GM19023 (cell line): ENCODE data around the gene CHD3.

ENCODE experiments used
- ATAC-seq: cut with Tn5 transposase; IDR thresholded peaks from one replicate; pipeline ENCODE4 v1.9.1; 2021; ENCODE audit warnings: mild to moderate bottlenecking, moderate library complexity; ENCODE audit not compliant: unreplicated experiment

CHD3 gene

DNA sequence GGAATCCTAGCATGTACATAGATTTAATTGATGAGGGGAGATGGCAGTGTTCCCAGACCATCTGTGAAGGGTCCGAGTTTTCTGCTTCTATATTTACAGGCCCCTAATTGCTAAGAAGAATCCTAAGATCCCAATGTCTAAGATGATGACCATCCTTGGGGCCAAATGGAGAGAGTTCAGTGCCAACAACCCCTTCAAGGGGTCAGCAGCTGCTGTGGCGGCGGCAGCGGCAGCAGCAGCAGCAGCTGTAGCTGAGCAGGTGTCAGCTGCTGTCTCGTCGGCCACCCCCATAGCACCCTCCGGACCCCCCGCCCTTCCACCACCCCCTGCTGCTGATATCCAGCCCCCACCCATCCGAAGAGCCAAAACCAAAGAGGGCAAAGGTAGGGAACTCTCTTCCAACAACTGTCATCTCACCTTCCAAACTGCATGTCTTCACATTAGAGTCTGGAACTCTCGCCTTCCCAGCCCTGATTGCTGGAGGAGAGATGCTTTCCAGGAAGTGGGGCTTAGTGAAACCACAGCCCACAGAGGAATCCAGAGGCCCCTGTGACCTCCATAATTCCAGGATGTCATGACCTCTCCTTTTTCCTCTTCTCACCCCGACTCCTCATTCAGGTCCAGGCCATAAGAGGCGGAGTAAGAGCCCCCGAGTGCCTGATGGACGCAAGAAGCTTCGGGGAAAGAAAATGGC is 4.7 kb downstream of the CHD3 start:
- no peak for ATAC-seq

DNA sequence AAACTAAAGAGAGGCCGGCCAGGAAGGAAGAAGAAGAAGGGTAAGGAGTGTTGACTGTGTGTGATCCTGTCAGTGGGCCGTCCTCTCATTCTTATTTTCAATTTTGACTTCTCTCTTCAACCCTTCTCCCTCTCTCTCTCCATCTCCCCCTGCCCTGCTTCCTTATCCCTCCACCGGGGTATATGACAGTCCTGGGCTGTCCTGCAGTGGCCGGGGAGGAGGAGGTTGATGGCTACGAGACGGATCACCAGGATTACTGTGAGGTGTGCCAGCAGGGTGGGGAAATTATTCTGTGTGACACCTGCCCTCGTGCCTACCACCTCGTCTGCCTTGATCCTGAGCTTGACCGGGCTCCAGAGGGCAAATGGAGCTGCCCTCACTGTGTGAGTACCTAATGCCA is 5.6 kb downstream of the CHD3 start:
- no peak for ATAC-seq

DNA sequence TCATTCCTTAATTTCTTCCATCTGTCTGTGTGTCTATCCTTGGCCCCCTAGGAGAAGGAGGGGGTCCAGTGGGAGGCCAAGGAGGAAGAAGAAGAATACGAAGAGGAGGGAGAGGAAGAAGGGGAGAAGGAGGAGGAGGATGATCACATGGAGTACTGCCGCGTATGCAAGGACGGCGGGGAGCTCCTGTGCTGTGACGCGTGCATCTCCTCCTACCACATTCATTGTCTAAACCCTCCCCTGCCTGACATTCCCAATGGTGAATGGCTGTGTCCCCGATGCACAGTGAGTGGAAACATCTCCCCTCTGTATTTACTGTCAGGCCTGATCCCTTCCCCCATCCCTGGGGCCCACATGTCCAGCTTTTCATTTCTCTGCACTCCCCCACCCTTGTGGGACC is 6.3 kb downstream of the CHD3 start:
- no peak for ATAC-seq

DNA sequence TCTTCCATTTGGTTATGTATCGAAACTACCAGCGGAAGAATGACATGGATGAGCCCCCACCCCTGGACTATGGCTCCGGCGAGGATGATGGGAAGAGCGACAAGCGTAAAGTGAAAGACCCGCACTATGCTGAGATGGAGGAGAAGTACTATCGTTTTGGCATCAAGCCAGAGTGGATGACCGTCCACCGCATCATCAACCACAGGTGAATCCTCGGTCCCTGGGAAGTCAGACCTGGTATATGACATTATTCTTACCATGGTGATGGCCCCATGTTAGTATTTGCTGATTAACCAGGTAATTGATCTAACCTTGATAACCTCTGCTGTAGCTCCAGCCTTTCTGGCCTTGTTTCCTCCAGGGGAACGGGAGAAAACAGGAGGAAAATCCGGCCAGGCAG is 8.5 kb downstream of the CHD3 start:
- ATAC-seq: no peak

DNA sequence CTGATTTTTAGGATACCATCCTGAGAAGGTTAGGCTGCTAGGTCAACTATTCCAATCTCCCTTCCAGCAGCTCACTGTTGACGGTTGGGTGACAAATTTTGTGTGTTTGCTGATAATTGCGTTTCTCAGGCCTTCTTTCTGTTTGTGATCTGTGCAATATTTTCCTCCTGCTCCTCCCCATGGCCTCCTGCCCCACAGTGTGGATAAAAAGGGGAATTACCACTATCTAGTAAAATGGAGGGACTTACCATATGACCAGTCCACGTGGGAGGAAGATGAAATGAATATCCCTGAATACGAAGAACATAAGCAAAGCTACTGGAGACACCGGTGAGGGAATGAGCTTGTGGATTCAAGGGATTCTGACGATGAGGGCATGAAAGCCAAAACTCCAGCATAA is 9.2 kb downstream of the CHD3 start:
- ATAC-seq: no peak

DNA sequence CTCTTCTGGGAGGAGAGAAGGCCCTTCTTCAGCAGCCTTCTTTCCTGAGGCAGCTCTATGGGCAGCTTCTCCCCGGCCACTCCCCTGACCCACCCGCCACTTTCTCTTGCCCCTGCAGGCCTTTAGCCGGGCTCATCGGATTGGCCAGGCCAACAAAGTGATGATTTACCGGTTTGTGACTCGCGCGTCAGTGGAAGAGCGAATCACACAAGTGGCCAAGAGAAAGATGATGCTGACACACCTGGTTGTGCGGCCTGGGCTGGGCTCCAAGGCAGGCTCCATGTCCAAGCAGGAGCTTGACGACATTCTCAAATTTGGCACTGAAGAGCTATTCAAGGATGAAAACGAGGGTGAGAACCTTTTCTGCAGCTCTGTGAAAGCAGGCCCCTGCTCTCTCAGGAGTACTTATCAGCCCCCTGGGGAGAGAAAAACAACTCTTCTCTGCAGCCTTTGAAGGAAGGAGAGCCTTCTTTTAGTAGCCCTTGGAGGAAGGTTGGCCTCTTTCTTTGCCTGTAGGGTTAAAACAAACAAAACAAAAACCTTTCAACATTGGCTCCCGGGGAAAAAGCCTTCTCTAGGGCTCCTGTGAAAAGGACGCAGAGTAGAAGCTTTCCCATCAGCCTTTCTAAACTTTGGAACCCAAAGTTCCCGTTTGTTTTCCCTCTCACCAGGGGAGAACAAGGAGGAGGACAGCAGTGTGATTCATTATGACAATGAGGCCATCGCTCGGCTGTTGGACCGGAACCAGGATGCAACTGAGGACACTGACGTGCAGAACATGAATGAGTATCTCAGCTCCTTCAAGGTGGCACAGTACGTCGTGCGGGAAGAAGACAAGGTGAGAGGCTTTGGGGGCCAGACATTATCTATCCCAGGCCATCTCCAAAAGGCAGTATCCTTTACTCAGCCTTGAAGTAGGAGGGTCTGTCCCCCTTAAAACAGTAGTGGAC is 14.8 kb downstream of the CHD3 start:
- ATAC-seq: no peak

DNA sequence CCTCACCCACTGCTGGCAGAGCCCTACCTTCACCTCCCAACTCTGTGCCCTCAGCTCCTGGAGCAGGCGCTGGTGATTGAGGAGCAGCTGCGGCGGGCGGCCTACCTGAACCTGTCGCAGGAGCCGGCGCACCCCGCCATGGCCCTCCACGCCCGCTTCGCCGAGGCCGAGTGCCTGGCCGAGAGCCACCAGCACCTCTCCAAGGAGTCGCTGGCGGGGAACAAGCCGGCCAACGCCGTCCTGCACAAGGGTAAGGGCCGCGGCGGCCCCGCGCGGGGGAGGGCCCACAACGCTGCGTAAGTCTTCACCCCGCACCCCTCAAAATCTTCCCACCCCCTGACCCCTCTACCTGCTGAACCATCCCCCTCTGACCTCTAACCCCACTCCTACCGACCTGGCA is 20.5 kb downstream of the CHD3 start:
- no peak for ATAC-seq

DNA sequence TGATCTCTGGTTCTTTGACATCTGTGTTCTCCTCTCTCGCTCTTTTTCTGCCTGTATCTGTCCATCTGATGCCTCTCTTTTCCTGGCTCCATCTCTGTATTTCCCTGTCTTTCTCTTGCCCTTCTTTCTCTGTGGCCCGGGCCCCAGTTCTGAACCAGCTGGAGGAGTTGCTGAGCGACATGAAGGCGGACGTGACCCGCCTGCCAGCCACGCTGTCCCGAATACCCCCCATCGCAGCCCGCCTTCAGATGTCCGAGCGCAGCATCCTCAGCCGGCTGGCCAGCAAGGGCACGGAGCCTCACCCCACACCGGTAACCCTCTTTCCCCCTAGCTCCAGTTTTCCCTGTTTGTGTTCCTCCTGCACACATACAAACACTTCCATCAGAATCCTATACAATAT is 21.7 kb downstream of the CHD3 start:
- ATAC-seq: no peak

DNA sequence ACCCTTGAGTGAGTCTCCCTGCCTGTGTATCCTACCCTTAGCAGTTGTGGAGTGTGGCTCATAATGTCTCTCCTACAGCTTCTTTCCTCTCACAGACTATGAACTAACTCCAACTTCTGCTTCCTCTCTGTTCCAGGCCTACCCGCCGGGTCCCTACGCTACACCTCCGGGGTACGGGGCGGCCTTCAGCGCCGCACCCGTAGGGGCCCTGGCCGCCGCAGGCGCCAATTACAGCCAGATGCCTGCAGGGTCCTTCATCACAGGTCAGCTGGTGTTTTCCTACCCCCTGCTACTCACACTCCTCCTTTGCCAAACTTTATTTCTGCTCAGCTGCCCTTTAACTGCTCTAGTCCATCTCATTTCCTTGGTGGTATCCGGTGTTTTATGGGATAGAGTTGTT is 22.1 kb downstream of the CHD3 start:
- ATAC-seq: no peak

DNA sequence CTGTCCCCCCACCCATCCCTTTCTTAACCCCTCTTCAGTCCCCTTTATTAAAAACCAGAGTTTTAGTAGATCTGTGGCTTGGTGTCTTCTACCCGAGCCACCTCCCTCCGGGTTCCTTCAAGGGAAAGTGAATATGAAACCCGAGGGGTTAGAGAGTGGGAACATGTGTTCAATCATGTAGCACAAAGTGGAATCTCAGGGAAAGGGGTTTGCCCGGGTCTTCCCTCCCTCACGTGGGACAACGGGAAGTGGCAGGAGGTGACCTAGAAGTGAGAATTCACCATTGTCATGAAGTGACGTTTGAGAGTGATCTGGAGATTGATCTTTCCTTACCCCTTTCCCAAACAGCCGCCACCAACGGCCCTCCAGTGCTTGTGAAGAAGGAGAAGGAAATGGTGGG is 22.5 kb downstream of the CHD3 start:
- ATAC-seq: no peak

DNA sequence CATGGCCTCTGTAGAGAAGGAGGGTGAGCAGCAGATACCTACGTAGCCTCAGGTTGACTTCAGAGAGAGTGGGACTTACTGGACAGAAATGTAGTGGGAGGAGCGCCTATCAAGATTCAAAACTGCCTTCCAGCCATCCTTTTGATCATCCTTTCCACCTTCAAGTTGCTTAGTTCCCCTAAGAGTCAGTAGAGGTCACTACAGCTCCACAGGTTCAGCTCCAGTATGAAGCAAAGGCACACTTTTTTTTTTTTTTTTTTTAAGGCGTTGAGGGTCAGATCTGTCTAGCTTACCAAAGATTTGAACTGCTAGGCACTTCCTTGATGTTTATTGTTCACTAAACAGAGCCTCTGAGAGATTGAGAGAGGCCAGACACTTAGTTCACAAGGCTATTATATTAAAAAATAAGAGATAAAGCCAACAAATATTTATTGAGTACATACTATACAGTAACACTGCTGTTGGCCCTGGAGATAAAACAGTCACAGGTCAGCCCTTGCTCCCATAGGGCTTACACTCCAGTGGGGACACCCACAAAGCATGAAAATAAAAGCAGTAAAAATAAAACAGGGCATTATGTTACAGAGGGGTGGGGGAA is 24.4 kb downstream of the CHD3 start:
- ATAC-seq: no peak

DNA sequence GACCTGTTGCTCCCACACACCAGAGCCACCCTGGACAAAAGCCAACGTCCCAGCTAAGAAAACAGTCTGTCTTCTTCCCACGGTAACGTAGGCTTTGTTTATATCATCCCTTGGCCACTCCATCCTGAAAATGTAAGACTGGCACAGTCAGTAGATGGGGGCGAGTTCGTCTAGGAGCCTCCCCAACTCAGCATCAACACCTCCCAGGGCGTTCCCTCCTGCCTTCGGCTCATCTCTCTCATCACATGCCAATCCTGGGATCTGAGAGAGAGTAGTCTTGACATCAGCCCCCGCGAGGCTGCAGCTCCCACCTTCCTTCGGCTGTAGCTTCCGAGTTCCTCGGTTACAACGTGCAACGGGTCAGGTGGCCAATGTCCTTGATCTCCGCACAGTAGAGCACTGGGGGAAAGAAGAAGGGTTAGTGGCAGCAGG is 26.6 kb downstream of the CHD3 start:
- ATAC-seq: no peak

DNA sequence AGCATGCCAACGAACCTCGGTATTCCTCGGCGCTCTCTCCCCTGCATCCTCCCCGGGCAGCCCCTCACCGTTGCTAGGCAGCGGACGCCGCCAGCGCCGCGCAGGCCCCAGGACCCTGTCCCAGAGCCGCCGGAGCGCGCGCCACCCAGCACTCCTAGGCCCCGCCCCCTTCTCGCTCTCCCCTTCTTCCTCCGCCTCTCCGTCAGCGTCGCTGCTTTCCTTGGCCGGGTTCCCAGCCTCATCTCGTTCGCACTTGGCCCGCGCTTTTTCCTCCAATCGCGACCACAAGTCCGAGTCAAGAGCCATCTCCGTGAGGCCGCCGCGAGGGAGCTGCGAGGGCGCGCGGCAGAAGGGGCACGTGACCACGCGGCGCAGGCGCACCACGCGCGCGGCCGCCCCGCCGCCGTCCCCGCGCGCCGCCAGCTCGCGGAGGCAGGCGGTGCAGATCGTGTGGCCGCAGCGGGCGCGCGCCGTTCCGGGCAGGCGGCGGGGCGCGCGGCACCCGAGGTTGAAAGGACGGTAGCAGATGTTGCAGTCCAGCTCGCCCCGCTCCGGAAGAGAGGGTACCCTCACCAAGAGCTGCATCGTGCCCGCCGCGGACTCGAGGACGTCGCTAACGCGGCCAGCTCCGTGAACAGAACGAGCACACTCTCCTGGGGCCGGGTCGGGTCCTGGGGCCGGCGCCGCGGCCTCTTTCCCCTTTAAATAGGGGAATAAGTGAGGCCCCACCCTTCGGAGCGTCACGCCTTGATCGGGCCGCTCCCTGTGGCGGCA is 27.2 kb downstream of the CHD3 start, which contains the start of gene RNF227:
Gene RNF227, minus strand, starts transcription at position 679 of the 774 bp plus-strand sequence. Its CDS starts 94 bp downstream, at position 585.
- peak; percentile 81 for ATAC-seq

DNA sequence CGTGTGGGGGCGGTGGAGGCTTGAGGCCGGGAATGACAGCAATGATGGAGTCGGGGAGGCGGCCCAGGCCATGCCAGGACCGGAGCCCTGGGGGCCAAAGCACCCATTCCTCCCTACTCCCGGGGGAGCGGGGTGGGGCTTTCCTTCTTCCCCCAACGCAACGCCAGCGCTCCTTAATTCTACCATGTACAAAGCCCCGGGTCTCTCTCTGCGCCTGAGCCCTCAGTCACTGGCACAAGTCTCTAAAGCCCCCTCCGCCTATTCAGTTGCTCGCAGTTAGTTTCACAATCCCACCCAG is 27.7 kb downstream of the CHD3 start:
- no peak for ATAC-seq

DNA sequence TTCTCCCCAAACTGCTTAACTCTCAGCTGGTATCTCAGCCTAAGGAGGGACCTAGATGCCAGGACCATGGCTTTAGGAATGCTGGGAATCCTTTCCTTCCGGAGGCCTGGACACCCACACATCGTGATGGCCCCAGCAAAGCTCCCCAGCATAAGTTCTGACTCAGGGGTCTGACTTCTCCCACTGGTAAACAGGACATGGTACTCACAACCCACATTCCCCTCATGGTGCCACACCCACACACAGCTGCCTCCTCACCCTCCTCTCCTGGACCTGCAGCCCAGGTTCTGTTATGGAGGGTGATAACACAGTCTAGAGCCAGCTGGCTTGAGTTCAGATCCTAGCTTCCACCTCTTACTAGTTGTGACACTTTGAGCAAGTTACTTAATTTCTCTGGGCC is 28.2 kb downstream of the CHD3 start:
- ATAC-seq: no peak

DNA sequence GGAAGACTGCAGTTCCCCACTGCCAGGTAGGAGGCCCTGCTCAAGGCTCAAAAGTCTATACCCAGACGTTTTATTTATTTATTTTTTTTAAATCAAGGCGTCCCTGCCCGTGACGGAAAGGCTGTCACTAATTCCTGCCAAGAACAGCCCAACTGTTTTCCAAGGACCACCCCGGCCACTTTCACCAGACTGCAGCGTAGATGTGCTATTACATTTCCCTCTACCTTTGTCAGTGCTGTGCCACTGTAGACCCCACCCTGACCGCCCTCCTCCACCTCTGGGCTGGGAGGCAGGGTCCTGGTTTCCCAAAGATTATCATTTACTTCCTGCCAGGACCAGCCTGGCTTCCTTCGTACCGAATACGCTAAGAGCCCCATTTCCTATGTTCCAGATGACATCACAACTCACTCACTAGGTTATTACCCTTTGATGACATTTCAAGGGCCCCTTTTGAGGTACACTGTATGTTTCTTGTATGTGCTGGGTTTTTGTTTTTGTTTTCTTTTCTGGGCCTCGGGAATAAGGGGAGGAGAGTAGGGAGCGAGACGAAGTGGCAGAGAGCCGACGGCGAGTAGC is 33.8 kb downstream of the CHD3 start:
- ATAC-seq: no peak

DNA sequence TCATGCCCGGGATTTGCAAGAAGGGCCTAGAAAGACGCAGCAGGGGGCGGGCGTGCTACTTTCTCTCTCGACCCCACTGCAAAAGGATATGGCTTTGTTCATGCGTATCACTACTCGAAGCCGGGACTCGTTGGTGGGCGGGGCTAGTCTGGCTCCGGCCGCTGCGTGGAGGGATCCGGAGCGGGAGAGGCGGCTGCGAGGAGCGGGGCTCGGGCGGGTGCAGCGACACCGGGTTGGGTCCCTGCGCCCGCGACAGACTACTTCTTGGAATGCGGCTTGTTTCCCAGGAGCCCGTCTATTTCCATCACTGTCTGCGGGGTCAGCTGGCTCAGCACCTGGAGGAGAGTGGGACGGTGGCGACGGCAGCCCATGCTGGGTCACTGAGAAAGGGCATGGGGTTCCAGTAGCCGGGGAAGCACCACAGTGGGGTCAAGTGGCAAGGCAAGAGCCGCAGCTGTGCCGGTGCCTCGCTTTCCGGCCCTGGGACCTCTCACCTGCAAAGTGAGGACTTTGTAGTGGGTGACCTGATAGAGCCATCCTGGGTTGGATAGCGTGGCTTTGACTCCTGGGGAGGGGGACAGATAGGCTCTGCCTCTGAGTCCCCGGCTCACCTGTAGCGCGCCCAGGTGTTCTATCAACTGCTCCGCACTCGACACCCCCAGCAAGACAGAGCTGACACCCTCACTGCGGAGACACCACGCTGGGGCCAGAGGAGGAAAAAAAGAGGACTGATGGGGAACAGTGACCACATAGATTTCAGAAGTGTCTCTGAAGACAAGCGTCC is 34.4 kb downstream of the CHD3 start:
- no peak for ATAC-seq

DNA sequence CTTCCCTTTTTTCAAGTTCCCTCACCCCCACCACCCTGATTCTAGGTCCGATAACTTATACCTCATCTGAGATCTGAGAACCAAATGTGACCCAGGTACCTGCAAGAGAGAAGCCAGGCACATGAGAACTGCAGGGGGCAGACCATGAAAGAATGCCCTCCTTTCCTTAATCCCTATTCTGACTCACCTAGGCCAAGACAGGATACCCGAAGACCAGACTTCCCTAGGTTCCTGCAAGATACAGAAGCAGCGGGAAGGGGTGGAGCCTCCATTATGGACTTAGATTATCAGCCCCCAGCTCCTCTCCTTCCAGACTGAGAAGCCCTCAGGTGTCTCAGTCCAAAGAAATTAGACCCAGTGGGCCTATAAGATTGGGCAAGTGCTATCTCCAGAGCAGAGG is 39.0 kb downstream of the CHD3 start:
- no peak for ATAC-seq

DNA sequence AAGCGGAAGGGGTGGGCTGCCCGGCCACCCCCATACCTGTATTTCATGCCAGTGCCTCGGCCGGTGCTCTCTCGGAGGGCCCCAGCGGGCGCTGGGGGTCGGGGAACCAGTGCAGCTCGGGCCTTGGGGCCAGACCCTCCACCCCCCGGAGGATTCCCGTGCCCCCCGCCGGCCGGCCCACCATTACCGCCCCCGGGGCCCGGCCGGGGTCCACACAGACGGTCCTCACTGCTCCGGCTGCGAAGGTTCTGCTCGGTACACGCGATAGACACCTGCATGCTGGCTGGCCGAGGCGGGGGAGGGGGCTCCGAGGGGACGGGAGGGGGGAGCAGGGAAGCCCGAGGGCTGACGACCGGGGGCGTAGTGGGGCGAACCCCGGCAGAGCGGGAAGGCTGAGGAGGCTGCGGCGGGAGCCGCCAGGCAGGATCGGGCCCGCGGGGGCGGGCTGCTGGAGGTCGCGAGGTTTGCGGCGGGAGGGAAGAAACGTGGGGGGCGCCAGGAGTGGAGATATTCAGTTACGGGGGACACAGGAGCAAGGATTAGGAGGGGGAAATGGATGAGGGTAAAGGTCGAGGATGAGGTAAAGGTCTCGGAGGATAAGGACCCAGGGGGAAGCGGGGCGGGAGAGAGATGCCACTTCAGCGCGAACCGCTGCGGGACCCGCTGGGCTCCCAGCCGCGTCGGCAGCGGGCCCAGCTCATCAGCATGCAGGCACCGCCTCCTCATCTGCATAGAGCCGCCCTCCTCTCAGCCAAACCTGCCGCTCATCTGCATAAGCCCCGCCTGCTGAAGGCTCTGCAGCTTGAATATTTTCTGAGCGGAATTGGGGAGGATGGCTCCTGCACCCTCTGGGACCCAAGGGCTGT is 40.8 kb downstream of the CHD3 start, which contains the start of gene KCNAB3:
Gene KCNAB3, minus strand, starts transcription at position 699 of the 866 bp plus-strand sequence. Its CDS starts 421 bp downstream, at position 278.
- ATAC-seq: no peak
